ENCODE results near the gene COL6A3. TPM values are rescaled to one million over a fixed set of nuclear protein-coding genes. Genes with fewer than 3 reads are reported as not detected.

Gene COL6A3
- total and polyA plus RNA-seq, 2 of the 13 experiments (the other 11 are each of a cell fraction or from before 2014, with no cell fraction given), result 0.03 TPM; not detected in 1

DNA sequence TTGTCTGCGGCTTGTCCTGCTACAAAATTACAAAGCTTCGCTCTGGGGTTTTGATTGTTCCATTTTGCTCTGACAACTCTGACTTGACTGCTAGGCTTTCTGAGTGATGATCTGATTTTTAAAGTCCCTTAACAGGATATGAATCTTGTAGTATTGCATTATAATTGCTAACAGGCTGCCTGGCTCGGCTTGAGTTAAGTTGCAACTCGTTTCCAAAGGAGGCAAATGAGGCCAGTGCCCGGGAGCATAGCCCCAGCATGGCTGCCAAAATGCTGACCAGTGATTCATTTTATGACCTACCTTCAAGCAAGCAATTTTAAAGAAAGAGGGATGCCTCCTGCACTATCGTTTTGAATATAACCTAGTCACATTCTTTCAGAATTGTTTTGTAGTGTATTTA is 135.4 kb downstream of the COL6A3 start (continued):
- no peak for TF ChIP-seq ZKSCAN8 (CRISPR knock-in tag; IDR thresholded peaks at IDR 0.05; ENCODE audit: borderline replicate concordance)
- no peak for TF ChIP-seq HOXA3 (CRISPR knock-in tag; IDR thresholded peaks at IDR 0.05)
- no peak for TF ChIP-seq HMG20A (CRISPR knock-in tag; IDR thresholded peaks at IDR 0.05; ENCODE audit: borderline replicate concordance)
- TF ChIP-seq, protein P1, sequence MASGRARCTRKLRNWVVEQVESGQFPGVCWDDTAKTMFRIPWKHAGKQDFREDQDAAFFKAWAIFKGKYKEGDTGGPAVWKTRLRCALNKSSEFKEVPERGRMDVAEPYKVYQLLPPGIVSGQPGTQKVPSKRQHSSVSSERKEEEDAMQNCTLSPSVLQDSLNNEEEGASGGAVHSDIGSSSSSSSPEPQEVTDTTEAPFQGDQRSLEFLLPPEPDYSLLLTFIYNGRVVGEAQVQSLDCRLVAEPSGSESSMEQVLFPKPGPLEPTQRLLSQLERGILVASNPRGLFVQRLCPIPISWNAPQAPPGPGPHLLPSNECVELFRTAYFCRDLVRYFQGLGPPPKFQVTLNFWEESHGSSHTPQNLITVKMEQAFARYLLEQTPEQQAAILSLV (CRISPR knock-in tag; IDR thresholded peaks at IDR 0.05; ENCODE audit: borderline replicate concordance), result no peak

DNA sequence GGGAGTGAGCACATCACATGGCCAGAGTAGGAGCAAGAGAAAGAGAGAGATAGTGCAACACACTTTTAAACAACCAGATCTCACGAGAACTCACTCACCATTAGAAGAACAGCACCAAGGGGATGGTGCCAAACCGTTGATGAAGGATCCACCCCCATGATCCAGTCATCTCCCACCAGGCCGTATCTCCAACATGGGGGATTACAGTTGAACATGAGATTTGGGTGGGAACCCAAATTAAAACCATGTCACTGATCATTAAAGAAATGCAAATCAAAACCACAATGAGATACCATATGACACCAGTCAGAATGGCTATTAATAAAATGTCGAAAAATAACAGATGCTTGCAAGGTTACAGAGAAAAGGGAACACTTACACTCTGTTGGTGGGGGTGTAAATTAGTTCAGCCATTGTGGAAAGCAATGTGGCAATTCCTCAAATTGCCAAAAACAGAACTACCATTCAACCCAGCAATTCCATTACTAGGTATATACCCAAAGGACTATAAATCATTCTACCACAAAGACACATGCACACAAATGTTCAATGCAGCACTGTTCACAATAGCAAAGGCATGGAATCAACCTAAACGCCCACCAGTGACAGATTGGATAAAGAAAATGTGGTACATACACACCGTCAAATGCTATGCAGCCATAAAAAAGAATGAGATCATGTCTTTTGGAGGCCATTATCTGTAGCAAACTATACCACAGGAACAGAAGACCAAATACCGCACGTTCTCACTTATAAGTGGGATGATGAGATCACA is 137.1 kb downstream of the COL6A3 start:
- Histone ChIP-seq H3K9me3 (ENCODE audit: low read length) (no peaks in the 10 kb centered on the region), H3K27ac (ENCODE audit: extremely low read length, insufficient read depth, low read length) (no peak overlapping the region), H3K4me1 (ENCODE audit: insufficient read depth, low read length) (no peaks in the 10 kb centered on the region), H2AFZ (ENCODE audit: low read length) (no peak overlapping the region), H3K79me2 (ENCODE audit: insufficient read depth, low read length) (no peaks in the 10 kb centered on the region), H3K36me3 (replicated peaks in 1 of 2; ENCODE audit: control insufficient read depth in 1 of 2, insufficient read depth in 2 of 2, low read length in 2 of 2) (no peaks in the 10 kb centered on the region), H3K4me2 (ENCODE audit: low read depth, low read length) (no peak overlapping the region), H4K20me1 (ENCODE audit: insufficient read depth, low read length) (no peaks in the 10 kb centered on the region), H3K4me3 (replicated peaks in 1 of 3; ENCODE audit: insufficient read depth in 1 of 3, low read depth in 2 of 3, low read length in 3 of 3) (no peak overlapping the region), H3K27me3 (ENCODE audit: control insufficient read depth in 1 of 2, insufficient read depth in 2 of 2, low read length in 2 of 2) (peaks cover 3 to 19% of the 10 kb centered on the region in 2 experiments; a peak in 3 of 5 replicates), H3K9ac (ENCODE audit: insufficient read depth, low read depth, low read length) (no peak overlapping the region)
- DNase-seq (ENCODE audit: low spot score) (no peak), ATAC-seq (no peak), FAIRE-seq (no peak)
- intact Hi-C loops (cut with micrococcal nuclease; ENCODE audit: unreplicated experiment) (no loop called here), in situ Hi-C loops (cut with HindIII; ENCODE audit: extremely low pct_ligation_motif_present, low pct_unique_long_range_greater_than_20kb) (no loop called here)
- WGBS (ENCODE audit: low lambda C conversion rate), result 23% methylated on average over 8 of the region's 8 CpGs
- BruUV-seq (replicated peaks), result no TSS peak
- no peak for TF ChIP-seq SALL1 (CRISPR knock-in tag; IDR thresholded peaks at IDR 0.05)
- TF ChIP-seq GTF3A (CRISPR knock-in tag; conservative IDR thresholded peaks at IDR 0.05), result no peak
- TF ChIP-seq HMG20B (CRISPR knock-in tag; conservative IDR thresholded peaks at IDR 0.05), result no peak
- no peak for TF ChIP-seq ZNF644 (CRISPR knock-in tag; IDR thresholded peaks at IDR 0.05; ENCODE audit: low read depth)
- TF ChIP-seq NFYB (CRISPR knock-in tag; IDR thresholded peaks at IDR 0.05), result no peak
- TF ChIP-seq TP53 (CRISPR knock-in tag; conservative IDR thresholded peaks at IDR 0.05), result no peak
- TF ChIP-seq ZBTB7A (CRISPR knock-in tag; IDR thresholded peaks at IDR 0.05), result no peak
- no peak for TF ChIP-seq SNRNP70 (IDR thresholded peaks at IDR 0.05; ENCODE audit: low read depth, low read length)
- TF ChIP-seq ZBTB7B (CRISPR knock-in tag; IDR thresholded peaks at IDR 0.05), result no peak
- TF ChIP-seq, protein P2, sequence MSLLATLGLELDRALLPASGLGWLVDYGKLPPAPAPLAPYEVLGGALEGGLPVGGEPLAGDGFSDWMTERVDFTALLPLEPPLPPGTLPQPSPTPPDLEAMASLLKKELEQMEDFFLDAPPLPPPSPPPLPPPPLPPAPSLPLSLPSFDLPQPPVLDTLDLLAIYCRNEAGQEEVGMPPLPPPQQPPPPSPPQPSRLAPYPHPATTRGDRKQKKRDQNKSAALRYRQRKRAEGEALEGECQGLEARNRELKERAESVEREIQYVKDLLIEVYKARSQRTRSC (CRISPR knock-in tag; IDR thresholded peaks at IDR 0.05; ENCODE audit: low read depth), result no peak
- no peak for TF ChIP-seq EHMT2 (IDR thresholded peaks at IDR 0.05; ENCODE audit: borderline replicate concordance, low read depth, low read length)
- TF ChIP-seq, protein P3, sequence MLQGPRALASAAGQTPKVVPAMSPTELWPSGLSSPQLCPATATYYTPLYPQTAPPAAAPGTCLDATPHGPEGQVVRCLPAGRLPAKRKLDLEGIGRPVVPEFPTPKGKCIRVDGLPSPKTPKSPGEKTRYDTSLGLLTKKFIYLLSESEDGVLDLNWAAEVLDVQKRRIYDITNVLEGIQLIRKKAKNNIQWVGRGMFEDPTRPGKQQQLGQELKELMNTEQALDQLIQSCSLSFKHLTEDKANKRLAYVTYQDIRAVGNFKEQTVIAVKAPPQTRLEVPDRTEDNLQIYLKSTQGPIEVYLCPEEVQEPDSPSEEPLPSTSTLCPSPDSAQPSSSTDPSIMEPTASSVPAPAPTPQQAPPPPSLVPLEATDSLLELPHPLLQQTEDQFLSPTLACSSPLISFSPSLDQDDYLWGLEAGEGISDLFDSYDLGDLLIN (CRISPR knock-in tag; IDR thresholded peaks at IDR 0.05; ENCODE audit: borderline replicate concordance), result no peak
- TF ChIP-seq, protein P4, sequence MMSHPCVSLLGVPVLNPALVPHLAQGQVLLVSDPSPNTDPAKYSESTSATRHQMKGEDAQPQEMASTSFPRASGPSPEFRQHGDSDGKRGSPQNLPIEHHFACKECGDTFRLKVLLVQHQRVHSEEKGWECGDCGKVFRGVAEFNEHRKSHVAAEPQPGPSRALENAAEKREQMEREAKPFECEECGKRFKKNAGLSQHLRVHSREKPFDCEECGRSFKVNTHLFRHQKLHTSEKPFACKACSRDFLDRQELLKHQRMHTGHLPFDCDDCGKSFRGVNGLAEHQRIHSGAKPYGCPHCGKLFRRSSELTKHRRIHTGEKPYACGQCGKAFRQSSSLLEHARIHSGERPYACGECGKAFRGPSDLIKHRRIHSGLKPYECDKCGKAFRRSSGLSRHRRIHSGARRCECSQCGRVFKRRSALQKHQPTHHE (CRISPR knock-in tag; IDR thresholded peaks at IDR 0.05; ENCODE audit: borderline replicate concordance), result no peak
- CTCF ChIA-PET (ENCODE audit: low intra/inter-chr PET ratio, low total read pairs), result no interaction called here
- POLR2A ChIA-PET, result no interaction called here

All from HepG2 (cell line).